ENCODE results near the gene ATP7B.
"Not testable (repeated sequence)": the region's sequence is repeated elsewhere in the genome, so short reads cannot be mapped to it uniquely, and the experiment has no call there.

Gene ATP7B

GRCh38 chr13:52010890-52011631, at the start of gene ATP7B:
ATP7B (minus strand) TSS chr13:52011450; CDS start chr13:52011337, 113 bp downstream.
- peak; percentile 5 for DNase-seq

- no peak for DNase-seq
Measured at GRCh38 chr13:52053460-52053859, 42.2 kb upstream of the ATP7B start.

GRCh38 chr13:52051400-52051799, 40.1 kb upstream of the ATP7B start:
- no peak for DNase-seq

GRCh38 chr13:52048516-52048915, 37.3 kb upstream of the ATP7B start:
- no peak for DNase-seq

GRCh38 chr13:52047463-52047862, 36.2 kb upstream of the ATP7B start:
- no peak for DNase-seq

GRCh38 chr13:52043675-52044074, 32.4 kb upstream of the ATP7B start:
- no peak for DNase-seq

GRCh38 chr13:52036037-52036436, 24.8 kb upstream of the ATP7B start:
- DNase-seq: no peak

- no peak for DNase-seq
Measured at GRCh38 chr13:52034616-52035226, 23.5 kb upstream of the ATP7B start.

GRCh38 chr13:52033039-52033438, 21.8 kb upstream of the ATP7B start:
- DNase-seq: no peak

GRCh38 chr13:52030401-52030800, 19.2 kb upstream of the ATP7B start:
- not testable (repeated sequence) for DNase-seq

GRCh38 chr13:52029569-52029968, 18.3 kb upstream of the ATP7B start:
- DNase-seq: no peak

GRCh38 chr13:52027832-52028231, 16.6 kb upstream of the ATP7B start:
- DNase-seq: no peak

- no peak for DNase-seq
Measured at GRCh38 chr13:52026246-52026626, 15.0 kb upstream of the ATP7B start.

- DNase-seq: no peak
Measured at GRCh38 chr13:52025475-52026245, 14.4 kb upstream of the ATP7B start.

GRCh38 chr13:52024481-52024880, 13.2 kb upstream of the ATP7B start, which contains the start of gene UTP14C:
UTP14C (plus strand) TSS chr13:52024691; CDS start chr13:52028805, 4,114 bp downstream.
- DNase-seq: no peak

GRCh38 chr13:52022356-52022755, 11.1 kb upstream of the ATP7B start:
- no peak for DNase-seq

- DNase-seq: no peak
Measured at GRCh38 chr13:52020191-52020590, 8.9 kb upstream of the ATP7B start.

- no peak for DNase-seq
Measured at GRCh38 chr13:52016296-52016695, 5.0 kb upstream of the ATP7B start.

GRCh38 chr13:52012512-52012836, 1.2 kb upstream of the ATP7B start:
- no peak for DNase-seq

- DNase-seq: peak; percentile 99
Measured at GRCh38 chr13:52011632-52012511, 622 bp upstream of the ATP7B start, which contains the start of gene ALG11. ALG11 (plus strand) TSS chr13:52012398; CDS start chr13:52012419, 21 bp downstream.

GRCh38 chr13:52009946-52010345, 1.3 kb downstream of the ATP7B start:
- no peak for DNase-seq

GRCh38 chr13:52006523-52007245, 4.6 kb downstream of the ATP7B start:
- no peak for DNase-seq

All from activated effector memory CD4-positive, alpha-beta T cell treated with Interleukin-2 at 50 U/mL for 16 hours (primary cell).